Skeletal muscle tissue (tissue), 4 donors: Measurements from ENCODE around the gene PRPH. TPM values are rescaled to one million over a fixed set of nuclear protein-coding genes. Genes with fewer than 3 reads are reported as not detected.

Experiments
- H3K27ac ChIP-seq: one replicate; pipeline ENCODE4 v1.7.0; 2013; ENCODE audit warnings: mild to moderate bottlenecking, low read depth, low read length, inconsistent platforms
- H3K27me3 ChIP-seq, 3 donors: one replicate each; pipeline ENCODE4 v1.7.0; 2013; ENCODE audit warnings: low read length in 3 of 3; ENCODE audit not compliant: control insufficient read depth in 3 of 3, insufficient read depth in 3 of 3
- H3K36me3 ChIP-seq, 3 donors: one replicate each; pipeline ENCODE4 v1.7.0; 2013; ENCODE audit warnings: low read length in 3 of 3; ENCODE audit not compliant: control insufficient read depth in 3 of 3, insufficient read depth in 3 of 3
- H3K4me1 ChIP-seq, 3 donors: one replicate each; pipeline ENCODE4 v1.7.0; 2013; ENCODE audit warnings: low read length in 3 of 3, mild to moderate bottlenecking in 3 of 3; ENCODE audit not compliant: control insufficient read depth in 3 of 3, insufficient read depth in 3 of 3
- H3K4me3 ChIP-seq, 3 donors: one replicate each; pipeline ENCODE4 v1.7.0; 2013; ENCODE audit warnings: low read length in 3 of 3
- H3K9ac ChIP-seq, 3 donors: one replicate each; pipeline ENCODE4 v1.7.0; 2013; ENCODE audit warnings: low read length in 3 of 3, mild to moderate bottlenecking in 3 of 3, moderate library complexity in 2 of 3, low read depth in 1 of 3
- H3K9me3 ChIP-seq, 3 donors: one replicate each; pipeline ENCODE4 v1.7.0; 2013; ENCODE audit warnings: low read length in 3 of 3; ENCODE audit not compliant: control insufficient read depth in 3 of 3
- total RNA-seq: library from RNA; depleted of rRNA; stranded (reverse); fragments of >200 nt; gene quantifications from one replicate; pipeline ENCODE4 v1.2.3, GENCODE V29; 2014
- donor health status: Osteomylitis.

The PRPH gene
- total RNA-seq, 1 donor from 2014 or later: 2.6 TPM

- no peak overlapping the region for H3K9ac ChIP-seq
Observed at GRCh38 chr12:49344486-49345050, 49.6 kb downstream of the PRPH start.

DNA sequence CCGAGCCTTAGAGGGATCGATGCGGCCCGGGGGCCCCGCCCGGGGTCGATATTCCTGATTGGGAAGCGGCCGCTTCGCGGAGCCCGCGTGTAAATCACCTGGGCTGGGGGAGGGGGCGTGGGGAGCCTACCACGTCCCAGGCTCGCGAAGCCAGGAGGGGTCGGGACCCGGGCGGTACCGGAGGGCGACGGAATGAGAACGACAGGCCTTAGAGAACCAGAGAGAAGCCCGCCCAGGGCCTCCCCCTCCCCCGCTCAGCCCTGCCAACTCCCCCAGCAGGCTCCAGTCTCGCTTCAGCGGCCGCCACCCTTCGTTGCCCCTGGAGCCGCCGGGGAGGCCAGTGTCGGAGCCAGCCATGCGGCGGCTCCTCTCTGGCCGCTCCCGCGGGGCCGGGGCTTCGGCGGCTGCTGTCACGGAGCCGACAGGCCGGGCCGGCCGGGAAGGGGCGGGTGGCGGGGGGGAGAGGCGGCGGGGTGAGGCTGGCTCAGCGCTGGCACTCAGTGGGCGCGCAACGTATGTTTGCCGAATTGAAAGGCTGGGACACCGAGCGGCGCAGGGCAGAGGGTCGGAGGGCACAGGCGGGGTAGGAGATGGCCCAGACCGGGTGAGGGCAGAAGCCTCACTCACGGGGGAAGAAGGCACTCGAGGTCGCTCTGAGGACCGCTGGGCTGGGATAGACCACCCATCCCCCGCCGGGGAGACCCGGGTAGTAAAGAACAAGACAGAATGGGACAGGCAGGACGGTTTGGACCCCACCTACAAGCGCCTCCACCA, 50.3 kb downstream of the PRPH start:
- H3K4me3 ChIP-seq: peak overlapping the region; percentile 56 to 59 (median 58)
- peaks cover 67 to 77% (median 73%) of the 10 kb centered on the region in 3 donors for H3K27me3 ChIP-seq
- H3K36me3 ChIP-seq: no peaks in the 10 kb centered on the region
- no peaks in the 10 kb centered on the region for H3K9me3 ChIP-seq
- no peak overlapping the region for H3K27ac ChIP-seq
- H3K9ac ChIP-seq: peak overlapping the region in 1 of 3 donors; percentile 57
- H3K4me1 ChIP-seq: peaks cover 42 to 51% (median 44%) of the 10 kb centered on the region in 3 donors

More at GRCh38 chr12:49344486-49345050, 49.6 kb downstream of the PRPH start:
- no peaks in the 10 kb centered on the region for H3K9me3 ChIP-seq
- peaks cover 66 to 79% (median 77%) of the 10 kb centered on the region in 3 donors for H3K27me3 ChIP-seq
- peaks cover 42 to 51% (median 44%) of the 10 kb centered on the region in 3 donors for H3K4me1 ChIP-seq
- H3K36me3 ChIP-seq: no peaks in the 10 kb centered on the region
- no peak overlapping the region for H3K27ac ChIP-seq
- H3K4me3 ChIP-seq: no peak overlapping the region

DNA sequence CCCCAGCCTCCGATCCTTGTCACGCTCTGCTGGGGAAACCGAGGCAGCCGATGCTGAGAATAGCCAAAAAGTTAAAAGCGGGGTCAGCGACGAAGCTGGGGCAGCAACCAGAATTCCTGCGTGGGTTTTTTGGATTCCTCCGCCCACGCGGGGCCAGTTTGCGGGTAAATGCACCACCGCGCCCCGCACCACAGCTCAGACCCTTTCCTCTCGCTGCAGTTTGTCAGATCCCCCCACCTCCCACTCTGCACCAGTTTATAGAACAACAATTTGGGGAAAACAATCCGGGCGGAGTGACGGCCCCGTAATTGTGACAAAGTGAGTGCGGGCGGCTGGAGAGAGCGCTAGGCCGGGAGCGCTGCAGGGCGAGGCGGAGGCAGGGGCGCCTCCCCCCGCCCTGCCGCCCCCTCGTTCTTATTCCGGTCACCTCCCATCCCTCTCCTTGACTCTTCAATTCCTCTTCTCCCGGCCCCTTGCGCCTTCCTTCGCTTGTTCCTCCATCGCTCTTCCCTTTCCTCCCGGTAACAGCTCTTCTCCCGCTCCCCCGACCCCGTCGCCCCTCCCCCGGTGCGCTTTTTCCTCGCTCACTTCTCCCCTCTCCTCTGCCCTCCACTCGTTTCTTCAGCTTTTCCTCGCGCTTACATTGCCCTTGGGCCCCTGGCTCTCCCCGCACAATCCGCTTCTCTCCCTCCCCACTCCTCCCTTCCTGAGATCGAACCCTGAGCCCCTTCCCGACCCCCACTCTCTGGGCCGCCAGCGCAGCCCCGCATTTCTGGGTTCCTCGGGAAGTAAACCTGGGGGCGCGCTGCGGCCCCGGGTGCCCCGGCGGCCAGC, 51.1 kb downstream of the PRPH start:
- Histone ChIP-seq H3K27ac (no peak overlapping the region), H3K27me3 (peaks cover 68 to 72% (median 72%) of the 10 kb centered on the region in 3 donors), H3K9ac (peak overlapping the region in 1 of 3 donors; percentile 57)

DNA sequence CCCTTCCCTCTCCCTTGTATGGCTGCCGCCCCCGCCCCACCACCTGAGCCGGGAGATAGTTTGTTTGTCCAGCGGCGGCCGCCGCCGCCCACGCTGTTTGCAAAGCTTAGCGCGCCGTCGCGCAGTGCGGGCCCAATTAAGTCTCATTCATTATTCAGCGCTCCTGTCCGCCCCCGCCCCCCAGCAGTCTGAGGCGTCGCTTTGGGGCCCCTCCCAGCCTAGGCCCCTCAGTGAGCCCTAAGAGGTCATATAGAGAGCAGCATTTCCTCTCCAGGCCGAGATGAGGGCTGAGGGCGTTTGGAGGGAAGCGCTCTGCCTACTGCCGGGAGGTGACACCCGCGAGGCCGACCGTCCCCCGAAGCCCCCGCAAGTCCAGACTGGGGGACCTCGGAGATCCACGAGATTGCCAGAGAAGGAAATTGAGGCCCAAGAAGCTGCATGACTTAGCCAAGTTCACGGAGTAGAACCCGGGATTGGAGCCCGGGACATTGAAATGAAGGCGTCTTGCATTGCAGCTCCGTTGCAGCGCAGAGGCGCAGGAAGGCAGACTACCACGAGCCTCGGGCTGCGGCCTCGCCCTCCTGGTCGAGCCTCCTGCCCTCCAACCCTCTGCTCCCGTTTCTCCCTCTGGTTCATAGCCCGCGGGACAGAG, 51.8 kb downstream of the PRPH start, which contains the start of gene DNAJC22:
Gene DNAJC22, plus strand, starts transcription at position 230 of the 652 bp plus-strand sequence. CDS start 1,985 bp downstream, outside the sequence.
- H3K9me3 ChIP-seq: no peaks in the 10 kb centered on the region
- peaks cover 68 to 77% (median 72%) of the 10 kb centered on the region in 3 donors for H3K27me3 ChIP-seq
- H3K36me3 ChIP-seq: no peaks in the 10 kb centered on the region
- peaks cover 42 to 51% (median 44%) of the 10 kb centered on the region in 3 donors for H3K4me1 ChIP-seq
- H3K27ac ChIP-seq: no peak within 1 kb of the TSS
- peak within 1 kb of the TSS; percentile 12 to 62 (median 23) for H3K9ac ChIP-seq
- H3K4me3 ChIP-seq: peak within 1 kb of the TSS; percentile 56 to 66 (median 63)

More for the DNA sequence above, 51.1 kb downstream of the PRPH start:
- Histone ChIP-seq H3K9me3 (no peaks in the 10 kb centered on the region), H3K4me3 (peak overlapping the region; percentile 56 to 59 (median 58)), H3K4me1 (peaks cover 42 to 51% (median 44%) of the 10 kb centered on the region in 3 donors), H3K36me3 (no peaks in the 10 kb centered on the region)

DNA sequence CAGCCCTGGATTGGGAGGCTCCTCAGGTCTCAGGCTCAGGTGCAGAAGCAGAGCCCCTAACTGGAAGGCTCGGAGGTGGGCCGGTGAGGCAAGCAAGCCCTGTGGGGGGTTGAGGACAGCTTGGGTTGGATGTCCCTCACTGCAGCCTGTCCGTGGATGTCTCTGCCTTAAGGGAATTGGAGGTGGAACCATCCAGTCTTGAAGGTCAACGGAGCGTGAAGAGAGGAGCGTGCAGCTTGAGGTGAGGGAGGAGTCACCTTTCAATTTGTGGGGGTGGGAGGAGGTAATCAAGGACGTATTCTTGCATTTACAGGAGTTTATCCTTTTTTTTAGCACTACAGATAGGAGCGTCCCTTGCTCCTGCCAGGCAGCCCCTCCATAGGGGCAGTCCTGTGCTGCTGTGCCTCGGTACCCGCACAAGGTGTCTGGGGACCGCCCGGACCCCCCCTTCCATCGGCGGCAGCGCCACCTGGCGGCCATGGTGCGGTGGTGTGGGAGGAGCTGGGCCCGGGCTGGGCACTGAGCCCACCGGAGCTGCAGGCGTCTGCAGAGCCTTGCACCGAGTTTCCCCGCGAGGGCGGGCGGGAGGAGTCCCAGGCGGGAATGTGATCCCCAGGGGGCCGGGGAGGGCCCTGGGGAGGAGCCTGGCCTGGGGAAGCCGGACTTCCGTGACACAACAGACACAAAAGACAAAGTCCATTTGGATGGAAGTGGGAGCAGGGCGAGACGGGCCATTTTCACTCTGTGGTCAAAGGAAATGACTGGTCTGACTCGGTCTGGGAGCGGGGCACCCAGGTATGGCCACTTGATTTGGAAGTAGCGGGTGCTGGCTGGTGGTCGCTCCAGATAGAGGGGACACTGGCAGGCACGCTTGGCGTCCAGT, 52.6 kb downstream of the PRPH start:
- peak overlapping the region; percentile 12 to 62 (median 23) for H3K9ac ChIP-seq

More for the DNA sequence above, 52.6 kb downstream of the PRPH start:
- Histone ChIP-seq H3K27me3 (peaks cover 65 to 71% (median 69%) of the 10 kb centered on the region in 3 donors), H3K4me3 (peak overlapping the region; percentile 56 to 66 (median 63)), H3K4me1 (peaks cover 38 to 46% (median 38%) of the 10 kb centered on the region in 3 donors), H3K27ac (no peak overlapping the region), H3K9me3 (no peaks in the 10 kb centered on the region), H3K36me3 (no peaks in the 10 kb centered on the region)

Other genes starting within 250 kb of the PRPH start
- 26.1 TPM for gene KMT2D, start 234.4 kb upstream of the PRPH start, total RNA-seq
- gene RHEBL1, start 225.2 kb upstream of the PRPH start, total RNA-seq: 0.52 TPM
- gene DHH, start 200.3 kb upstream of the PRPH start, total RNA-seq: 1.6 TPM
- gene LMBR1L, start 184.3 kb upstream of the PRPH start, total RNA-seq: 21.4 TPM
- 674 TPM for gene TUBA1B, start 163.8 kb upstream of the PRPH start, total RNA-seq
- gene TUBA1A, start 106.1 kb upstream of the PRPH start, total RNA-seq: 942 TPM
- 34.4 TPM for gene TUBA1C, start 30.1 kb upstream of the PRPH start, total RNA-seq
- gene TROAP, start 28.1 kb downstream of the PRPH start, total RNA-seq: 3.1 TPM
- not detected for gene C1QL4, start 42.0 kb downstream of the PRPH start, total RNA-seq
- not detected for gene DNAJC22, start 51.7 kb downstream of the PRPH start, total RNA-seq
- 19.8 TPM for gene SPATS2, start 72.3 kb downstream of the PRPH start, total RNA-seq
- 0.52 TPM for gene KCNH3, start 243.9 kb downstream of the PRPH start, total RNA-seq